Stimulated activated CD4-positive, alpha-beta T cell treated with anti-CD3 and anti-CD28 coated beads, Interleukin-4, amount 100 ng/mL, for 1 hour (primary cell): ENCODE measurements around the gene CNN2.

Experiments used
- DNase-seq: peaks from one replicate; pipeline ENCODE4 v3.0.0-alpha.2; 2020

Gene CNN2

GRCh38 chr19:1068009-1069001, 41.9 kb downstream of the CNN2 start:
- peak; percentile 57 for DNase-seq

DNA sequence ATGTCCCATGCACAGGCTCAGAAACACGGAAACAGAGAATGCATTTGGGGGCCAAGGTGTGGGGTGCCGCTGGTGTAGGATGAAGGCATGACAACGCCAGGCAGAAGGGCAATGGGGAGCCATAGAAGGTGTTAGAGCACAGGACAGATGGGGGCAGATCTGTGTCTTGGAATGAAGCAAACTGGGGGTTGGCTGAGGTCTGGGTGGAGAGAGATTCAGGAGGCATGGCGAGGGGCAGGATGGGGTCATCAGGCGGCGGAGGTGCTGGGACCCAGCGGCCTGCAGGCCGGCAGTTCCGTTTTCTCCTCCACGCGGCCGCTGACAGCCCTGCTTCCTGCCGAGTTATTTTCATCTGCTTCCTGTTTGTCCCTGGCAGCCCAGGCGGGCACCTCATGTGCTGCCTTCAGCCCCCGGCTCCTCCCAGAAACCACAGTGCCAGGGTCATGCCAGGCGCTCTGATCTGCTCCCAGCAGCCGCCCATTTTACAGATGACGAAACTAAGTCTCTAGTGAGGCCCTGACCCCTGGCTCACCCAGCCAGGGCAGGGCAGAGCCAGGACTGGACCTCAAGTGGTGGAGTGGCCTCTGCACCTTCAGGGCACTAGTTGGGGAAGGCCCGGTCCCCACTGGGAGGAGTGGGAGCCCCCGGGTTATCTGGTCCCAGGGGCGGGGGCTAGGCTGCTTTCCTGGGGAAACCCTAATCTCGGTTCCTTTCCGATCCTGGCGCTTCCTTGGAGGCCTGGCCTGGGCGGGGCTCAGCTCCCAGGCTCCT, 42.8 kb downstream of the CNN2 start:
- DNase-seq, result peak; percentile 52

GRCh38 chr19:1070576-1070930, 44.1 kb downstream of the CNN2 start:
- no peak for DNase-seq

DNA sequence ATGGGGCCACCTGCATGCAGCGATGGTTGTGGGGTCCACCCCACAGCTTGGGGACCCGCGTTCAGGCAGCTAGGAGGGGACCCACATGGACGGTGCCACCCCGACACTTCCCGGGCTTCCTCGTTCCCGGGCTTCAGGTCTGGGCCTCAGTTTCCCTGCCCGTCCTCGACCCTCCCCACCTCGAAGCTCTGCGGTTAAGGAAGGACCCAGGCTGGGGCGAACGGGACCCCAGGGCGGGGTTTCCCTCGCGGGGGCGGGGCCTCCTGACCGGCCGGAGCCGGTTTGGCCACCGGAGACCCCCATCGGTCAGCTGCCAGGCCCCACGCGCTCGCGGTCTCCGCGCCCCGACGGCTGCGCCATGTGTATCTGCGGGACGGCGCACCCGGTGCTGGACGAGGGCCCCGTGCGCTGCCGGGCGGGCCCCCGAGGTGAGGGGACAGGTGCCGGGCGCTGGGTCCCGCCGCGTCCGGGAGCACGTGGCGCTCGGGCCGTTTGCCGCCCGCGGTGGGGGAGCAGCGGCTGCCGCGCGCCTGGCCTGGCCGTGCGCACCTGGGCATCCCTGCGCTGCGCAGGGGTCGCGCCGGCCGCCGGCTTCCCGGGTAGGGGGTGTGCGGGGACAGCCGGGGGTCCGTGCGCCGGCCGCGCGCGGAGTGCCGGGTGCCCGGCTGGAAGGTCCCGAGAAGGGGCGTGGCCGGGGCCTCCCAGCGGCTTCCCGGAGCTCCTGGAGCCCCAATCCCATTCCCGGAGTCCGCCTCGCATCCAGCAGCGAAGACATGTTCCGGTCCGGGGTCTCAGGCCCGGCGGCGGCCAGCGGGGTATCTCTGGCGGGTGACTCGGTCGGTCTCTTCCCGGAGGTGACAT, 44.8 kb downstream of the CNN2 start:
- no peak for DNase-seq

DNA sequence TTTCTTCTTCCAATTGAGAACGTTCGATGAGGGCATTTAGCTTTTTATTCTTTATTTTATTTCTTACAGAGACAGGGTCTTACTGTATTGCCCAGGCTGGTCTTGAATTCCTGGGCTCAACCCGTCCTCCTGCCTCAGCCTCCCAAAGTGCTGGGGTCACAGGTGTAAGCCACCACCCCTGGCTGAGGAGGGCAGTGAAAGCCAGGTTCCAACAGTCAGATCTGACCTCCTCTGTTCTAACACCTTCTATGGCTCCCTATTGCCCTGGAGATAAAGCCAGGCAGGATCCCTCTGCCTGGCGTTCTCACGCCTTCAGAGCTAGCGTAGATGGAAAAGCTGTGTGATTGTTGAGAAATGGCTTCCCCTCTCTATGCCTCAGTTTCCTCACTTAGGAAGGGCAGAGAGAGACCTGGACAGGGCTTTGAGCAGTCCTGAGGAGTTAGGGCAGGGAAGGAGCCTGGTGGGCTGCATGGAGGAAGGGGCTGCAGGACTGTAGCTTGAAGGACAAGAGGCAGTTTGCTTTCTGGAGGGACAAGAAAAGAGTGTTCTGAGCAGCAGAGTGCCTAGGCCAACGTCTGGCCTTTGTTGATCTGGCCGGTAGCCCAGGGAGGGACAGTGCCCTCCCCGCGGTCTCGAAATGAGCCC, 46.1 kb downstream of the CNN2 start:
- no peak for DNase-seq

- no peak for DNase-seq
Observed at GRCh38 chr19:1073063-1073955, 46.9 kb downstream of the CNN2 start.

DNA sequence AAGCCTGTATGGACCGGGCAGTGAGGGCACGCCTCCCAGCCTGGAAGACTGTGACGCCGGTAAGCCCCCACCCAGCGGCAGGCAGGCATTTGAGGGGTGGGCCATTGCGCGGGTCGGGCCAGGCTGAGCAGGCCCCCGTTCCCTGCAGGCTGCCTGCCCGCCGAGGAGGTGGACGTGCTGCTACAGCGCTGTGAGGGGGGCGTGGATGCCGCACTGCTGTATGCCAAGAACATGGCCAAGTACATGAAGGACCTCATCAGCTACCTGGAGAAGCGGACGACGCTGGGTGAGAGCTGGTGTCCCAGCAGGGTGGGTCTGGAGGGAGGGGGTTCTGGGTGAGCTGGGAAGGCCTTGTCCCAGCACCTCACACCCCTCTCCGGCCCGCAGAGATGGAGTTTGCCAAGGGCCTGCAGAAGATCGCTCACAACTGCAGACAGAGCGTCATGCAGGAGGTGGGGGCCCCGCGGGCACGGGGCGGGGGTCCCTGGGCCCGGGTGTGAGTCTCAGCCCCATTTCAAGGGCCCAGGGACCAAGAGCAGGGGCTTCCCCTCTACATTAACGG, 47.6 kb downstream of the CNN2 start:
- DNase-seq, result no peak

DNA sequence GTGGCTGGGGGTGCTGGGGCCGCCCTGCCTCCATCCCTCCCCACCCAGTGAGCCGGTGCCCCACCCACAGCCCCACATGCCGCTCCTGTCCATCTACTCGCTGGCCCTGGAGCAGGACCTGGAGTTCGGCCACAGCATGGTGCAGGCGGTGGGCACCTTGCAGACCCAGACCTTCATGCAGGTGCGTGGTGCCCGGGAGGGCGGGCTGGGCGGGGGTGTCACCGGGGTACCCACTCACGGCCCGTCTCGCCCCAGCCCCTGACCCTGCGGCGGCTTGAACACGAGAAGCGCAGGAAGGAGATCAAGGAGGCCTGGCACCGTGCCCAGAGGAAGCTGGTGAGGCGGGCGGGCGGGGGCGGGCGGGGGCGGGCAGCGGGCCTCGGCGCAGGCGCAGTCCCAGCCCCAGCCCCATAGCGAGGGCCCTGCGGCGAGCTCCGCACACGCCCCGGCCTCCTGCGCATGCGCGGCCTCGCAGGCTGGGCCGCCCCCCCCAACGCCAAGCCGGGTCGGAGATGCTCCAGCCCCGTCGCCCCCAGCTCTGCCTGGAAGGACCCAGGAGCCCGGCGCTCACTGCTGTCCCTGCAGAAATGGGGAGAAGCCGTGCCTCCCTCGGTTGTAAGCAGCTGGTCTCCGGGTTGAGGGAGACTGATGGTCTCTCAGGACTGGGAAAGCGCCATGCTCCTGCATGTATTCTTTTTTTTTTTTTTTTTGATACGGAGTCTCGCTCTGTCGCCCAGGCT, 48.3 kb downstream of the CNN2 start:
- peak; percentile 87 for DNase-seq

DNA sequence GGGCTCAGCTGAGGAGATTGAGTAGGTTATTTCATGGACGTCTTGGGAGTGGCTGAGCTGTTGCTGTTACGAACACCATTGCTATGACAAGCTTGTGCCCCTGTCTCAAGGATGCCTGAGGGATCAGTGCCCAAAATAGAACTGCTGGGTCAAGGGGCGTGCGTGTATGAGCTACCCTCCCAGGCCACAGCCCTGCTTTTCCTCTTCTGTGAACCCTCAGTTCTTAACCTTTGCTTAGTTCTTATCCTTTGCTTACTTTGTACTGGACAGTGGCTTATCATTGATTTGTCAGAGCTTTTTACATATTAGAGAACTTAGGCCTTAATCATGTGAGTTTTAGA, 49.6 kb downstream of the CNN2 start:
- DNase-seq, result no peak

DNA sequence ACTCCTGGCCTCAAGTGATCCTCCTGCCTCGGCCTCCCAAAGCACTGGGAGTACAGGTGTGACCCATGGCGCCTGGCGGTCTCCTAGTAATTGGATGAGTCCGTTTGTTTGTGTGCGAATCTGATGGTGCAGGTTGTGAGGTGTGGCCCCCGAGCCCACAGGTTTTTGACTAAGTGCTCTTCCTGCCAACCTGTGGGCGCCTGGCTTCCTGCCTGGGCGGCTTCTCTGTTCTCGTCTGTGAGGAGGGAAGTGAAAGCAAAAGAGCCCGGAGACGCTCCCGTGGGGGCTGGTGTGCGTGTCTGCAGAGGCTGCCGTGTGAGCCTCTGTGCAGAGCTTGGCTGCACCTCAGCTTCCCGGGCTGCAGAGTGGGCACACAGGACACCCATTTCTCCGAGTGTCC, 50.5 kb downstream of the CNN2 start:
- DNase-seq, result peak; percentile 91

- peak; percentile 78 for DNase-seq
Observed at GRCh38 chr19:1079566-1080111, 53.2 kb downstream of the CNN2 start.

DNA sequence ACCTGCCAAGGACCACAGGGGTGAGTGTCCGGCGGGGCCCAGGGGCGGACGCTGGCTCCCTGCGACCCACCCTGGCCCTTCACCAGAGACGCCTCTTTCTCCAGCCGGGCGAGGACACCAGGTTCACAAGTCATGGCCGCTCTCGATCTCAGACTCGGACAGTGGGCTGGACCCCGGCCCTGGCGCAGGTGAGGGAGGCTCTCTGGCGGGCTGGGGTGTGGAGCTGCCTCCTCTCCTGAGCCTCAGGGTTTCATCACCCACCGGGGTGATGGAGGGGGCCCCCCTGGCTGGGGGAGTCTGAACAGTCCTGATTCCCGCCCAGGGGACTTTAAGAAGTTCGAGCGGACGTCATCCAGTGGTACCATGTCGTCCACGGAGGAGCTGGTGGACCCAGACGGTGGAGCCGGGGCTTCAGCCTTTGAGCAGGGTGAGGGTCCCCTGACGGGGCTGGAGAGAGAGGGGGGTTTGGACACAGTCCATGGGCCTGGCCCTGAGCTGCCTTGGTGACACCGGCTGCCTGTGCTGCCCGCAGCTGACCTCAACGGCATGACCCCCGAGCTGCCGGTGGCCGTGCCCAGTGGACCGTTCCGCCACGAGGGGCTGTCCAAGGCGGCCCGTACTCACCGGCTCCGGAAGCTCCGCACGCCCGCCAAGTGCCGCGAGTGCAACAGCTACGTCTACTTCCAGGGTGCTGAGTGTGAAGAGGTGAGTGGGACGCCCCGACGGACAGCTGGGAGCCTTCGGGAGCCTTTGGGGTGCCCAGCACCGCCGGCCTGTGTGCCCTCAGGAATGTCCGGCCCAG, 54.2 kb downstream of the CNN2 start:
- no peak for DNase-seq

- no peak for DNase-seq
Observed at GRCh38 chr19:1081301-1082164, 55.1 kb downstream of the CNN2 start.

- DNase-seq, result peak; percentile 74
Observed at GRCh38 chr19:1082165-1082927, 55.9 kb downstream of the CNN2 start.

- DNase-seq, result no peak
Observed at GRCh38 chr19:1082928-1083816, 56.8 kb downstream of the CNN2 start.
